ENCODE results near the gene ATP4A. TPM values are rescaled to one million over a fixed set of nuclear protein-coding genes. Genes with fewer than 3 reads are reported as not detected.

The ATP4A gene
- total RNA-seq, 2 donors from 2014 or later, result not detected

DNA sequence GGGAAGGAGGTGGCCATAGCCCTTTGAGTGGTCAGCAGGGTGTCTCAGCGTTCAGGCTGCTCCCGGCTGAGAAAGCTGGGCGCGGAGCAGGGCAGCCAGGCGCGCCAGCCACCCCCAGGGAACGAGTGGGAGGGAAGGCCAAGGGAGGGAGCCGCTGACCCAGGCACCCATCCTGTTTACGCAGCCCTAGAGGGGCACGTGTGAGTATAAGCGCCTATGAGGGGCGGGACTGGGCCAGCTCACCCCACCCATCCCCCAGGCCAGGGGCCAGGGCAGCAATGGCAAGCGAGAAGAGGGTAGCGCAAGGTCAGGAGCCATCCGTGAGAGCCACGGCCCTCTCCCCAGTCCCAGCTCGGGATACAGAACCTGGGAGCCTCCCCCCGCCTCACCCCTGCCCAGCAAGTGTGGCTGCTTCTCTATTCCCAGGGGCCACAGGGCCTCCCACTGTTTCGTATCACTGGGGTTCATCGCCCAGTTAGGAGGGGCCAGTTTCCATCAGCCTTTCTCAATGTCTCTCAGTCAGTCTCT lies 49.1 kb downstream of the ATP4A start:
- Histone ChIP-seq H3K4me3 (no peak overlapping the region), H3K27ac (no peak overlapping the region), H3K9me3 (no peaks in the 10 kb centered on the region), H3K4me1 (peaks cover 0 to 15% of the 10 kb centered on the region in 2 donors), H3K27me3 (peaks cover 0 to 3% of the 10 kb centered on the region in 2 donors), H3K36me3 (no peaks in the 10 kb centered on the region)
- TF ChIP-seq, protein P1, sequence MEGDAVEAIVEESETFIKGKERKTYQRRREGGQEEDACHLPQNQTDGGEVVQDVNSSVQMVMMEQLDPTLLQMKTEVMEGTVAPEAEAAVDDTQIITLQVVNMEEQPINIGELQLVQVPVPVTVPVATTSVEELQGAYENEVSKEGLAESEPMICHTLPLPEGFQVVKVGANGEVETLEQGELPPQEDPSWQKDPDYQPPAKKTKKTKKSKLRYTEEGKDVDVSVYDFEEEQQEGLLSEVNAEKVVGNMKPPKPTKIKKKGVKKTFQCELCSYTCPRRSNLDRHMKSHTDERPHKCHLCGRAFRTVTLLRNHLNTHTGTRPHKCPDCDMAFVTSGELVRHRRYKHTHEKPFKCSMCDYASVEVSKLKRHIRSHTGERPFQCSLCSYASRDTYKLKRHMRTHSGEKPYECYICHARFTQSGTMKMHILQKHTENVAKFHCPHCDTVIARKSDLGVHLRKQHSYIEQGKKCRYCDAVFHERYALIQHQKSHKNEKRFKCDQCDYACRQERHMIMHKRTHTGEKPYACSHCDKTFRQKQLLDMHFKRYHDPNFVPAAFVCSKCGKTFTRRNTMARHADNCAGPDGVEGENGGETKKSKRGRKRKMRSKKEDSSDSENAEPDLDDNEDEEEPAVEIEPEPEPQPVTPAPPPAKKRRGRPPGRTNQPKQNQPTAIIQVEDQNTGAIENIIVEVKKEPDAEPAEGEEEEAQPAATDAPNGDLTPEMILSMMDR (IDR thresholded peaks at IDR 0.05), result no peak
- no peak for DNase-seq (ENCODE audit: low spot score)

DNA sequence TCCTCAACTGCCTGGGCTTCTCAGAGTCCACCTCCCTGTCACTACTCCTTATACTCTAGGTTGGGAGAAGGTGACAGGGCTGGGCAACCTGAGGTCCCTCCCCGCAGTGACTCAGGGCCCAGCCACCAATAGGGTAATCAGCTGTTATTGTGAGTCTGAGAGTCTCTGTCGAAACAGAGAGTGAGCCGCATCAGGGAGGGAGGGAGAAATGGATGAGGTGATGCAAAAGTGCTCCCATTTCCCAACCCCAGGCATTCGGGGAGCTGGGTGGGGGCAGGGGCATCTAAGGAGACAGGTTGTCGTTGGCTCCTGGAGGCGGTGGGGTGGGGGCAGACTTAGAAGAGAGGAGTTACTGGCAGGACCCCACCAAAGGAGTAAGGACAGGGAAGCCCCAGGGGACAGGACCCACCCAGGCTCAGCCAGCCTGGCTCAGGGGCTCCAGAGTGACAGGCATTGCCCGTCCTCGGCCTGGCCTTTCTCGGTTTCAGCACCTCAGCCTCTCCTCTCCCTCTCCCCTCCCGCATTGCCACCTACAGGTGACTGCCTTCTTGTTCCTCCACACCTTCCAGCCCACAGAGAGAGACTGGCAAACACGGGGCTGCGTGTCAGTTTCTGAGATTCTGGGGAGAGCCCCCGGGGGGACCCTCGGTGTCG lies 49.7 kb downstream of the ATP4A start, which contains the start of gene DMKN:
Gene DMKN, minus strand, starts transcription at position 22 of the 654 bp plus-strand sequence. CDS start 174 bp downstream, outside the sequence.
- peak; percentile 59 for DNase-seq (ENCODE audit: low spot score)
- TF ChIP-seq, protein P1 (IDR thresholded peaks at IDR 0.05), result no peak
- Histone ChIP-seq H3K4me1 (peaks cover 0 to 16% of the 10 kb centered on the region in 2 donors), H3K9me3 (no peaks in the 10 kb centered on the region), H3K27ac (no peak within 1 kb of the TSS), H3K36me3 (no peaks in the 10 kb centered on the region), H3K27me3 (peaks cover 0 to 3% of the 10 kb centered on the region in 2 donors), H3K4me3 (no peak within 1 kb of the TSS)

GRCh38 chr19:35512831-35513627 lies 50.4 kb downstream of the ATP4A start:
- no peaks in the 10 kb centered on the region for H3K36me3 ChIP-seq
- TF ChIP-seq, protein P1 (IDR thresholded peaks at IDR 0.05), result no peak
- peaks cover 0 to 3% of the 10 kb centered on the region in 2 donors for H3K27me3 ChIP-seq
- H3K4me1 ChIP-seq, result peaks cover 0 to 16% of the 10 kb centered on the region in 2 donors
- DNase-seq (ENCODE audit: low spot score), result no peak
- no peaks in the 10 kb centered on the region for H3K9me3 ChIP-seq
- no peak overlapping the region for H3K27ac ChIP-seq
- no peak overlapping the region for H3K4me3 ChIP-seq

DNA sequence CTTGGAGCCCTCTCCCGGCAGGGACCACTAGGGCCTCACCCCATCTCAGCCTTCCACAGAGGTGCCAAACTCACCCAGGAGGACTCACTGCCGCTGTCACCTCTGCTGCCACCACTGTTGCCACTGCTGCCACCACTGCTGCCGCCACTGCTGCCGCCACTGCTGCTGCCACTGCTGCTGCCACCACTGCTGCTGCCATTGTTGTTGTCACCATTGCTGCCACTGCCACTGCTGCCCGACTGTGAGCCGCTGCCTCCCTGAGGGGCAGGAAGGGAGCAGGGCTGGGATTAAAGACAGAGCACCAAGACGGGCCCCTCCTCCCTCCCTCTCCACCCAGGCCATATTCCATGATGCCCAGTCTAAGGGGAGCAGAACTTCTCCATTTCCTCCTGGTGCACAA lies 52.1 kb downstream of the ATP4A start:
- no peak for DNase-seq (ENCODE audit: low spot score)
- H3K9me3 ChIP-seq, result no peaks in the 10 kb centered on the region
- peaks cover 0 to 16% of the 10 kb centered on the region in 2 donors for H3K4me1 ChIP-seq
- TF ChIP-seq, protein P1 (IDR thresholded peaks at IDR 0.05), result no peak
- H3K27me3 ChIP-seq, result peaks cover 0 to 3% of the 10 kb centered on the region in 2 donors
- no peak overlapping the region for H3K4me3 ChIP-seq
- H3K27ac ChIP-seq, result no peak overlapping the region
- H3K36me3 ChIP-seq, result no peaks in the 10 kb centered on the region

DNA sequence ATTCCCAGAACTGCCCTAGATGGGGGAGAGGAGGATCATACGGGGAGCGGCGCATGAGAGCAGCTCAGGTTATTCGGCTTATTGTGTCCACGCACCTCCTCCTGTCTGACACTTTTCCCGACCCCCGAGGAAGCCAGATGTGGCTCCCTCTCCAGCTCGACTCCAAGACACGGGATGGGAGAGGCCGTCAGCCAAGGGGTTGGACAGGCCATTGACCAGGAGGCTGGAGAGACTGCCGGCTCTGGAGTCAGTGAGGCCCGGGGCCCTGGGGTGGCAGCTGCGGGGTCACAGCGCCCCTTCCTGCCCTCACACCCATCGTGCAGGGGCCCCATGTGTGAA lies 52.9 kb downstream of the ATP4A start:
- Histone ChIP-seq H3K9me3 (no peaks in the 10 kb centered on the region), H3K27me3 (peaks cover 0 to 3% of the 10 kb centered on the region in 2 donors), H3K4me3 (no peak overlapping the region), H3K4me1 (peaks cover 0 to 16% of the 10 kb centered on the region in 2 donors), H3K36me3 (no peaks in the 10 kb centered on the region), H3K27ac (no peak overlapping the region)
- no peak for DNase-seq (ENCODE audit: low spot score)
- TF ChIP-seq, protein P1 (IDR thresholded peaks at IDR 0.05), result peak in 1 of 2 donors; percentile 9

Data from right atrium auricular region (tissue), 2 donors.